GM12878 (cell line): Measurements from ENCODE around the gene SH3YL1. TPM values are rescaled to one million over a fixed set of nuclear protein-coding genes. Genes with fewer than 3 reads are reported as not detected.
A peak's percentile ranks its signal among the peaks of the same experiment; 100 is the strongest.

Experiments
- ATAC-seq: fragments of 200-7000 bp; cut with Tn5 transposase; 3 replicates; pipeline ENCODE4 v1.9.1; 2020; ENCODE audit warnings: mild to moderate bottlenecking, moderate library complexity
- Bru-seq: library from RNA; stranded (reverse); fragments of 400-500 nt; gene quantifications from one replicate; lab custom pipeline; 2021; lab: Mats Ljungman, UMichigan
- BruChase-seq, 2 experiments: library from RNA; stranded (reverse); fragments of 400-500 nt; gene quantifications; one replicate each; lab custom pipeline; 2021; lab: Mats Ljungman, UMichigan
- BruUV-seq: library from RNA; stranded (reverse); fragments of 400-500 nt; replicated peaks from 2 replicates; lab custom pipeline; 2021; lab: Mats Ljungman, UMichigan
- CTCF ChIA-PET: fragments of 300-600 bp; sonication (Branson Sonifier 250); formaldehyde crosslinking; extraction: SDS; loops from one replicate; lab custom pipeline; 2021; ENCODE audit warnings: inconsistent platforms; lab: Yijun Ruan, JAX
- POLR2A ChIA-PET: fragments of 350-600 bp; formaldehyde crosslinking; extraction: SDS; loops from one replicate; lab custom pipeline; 2021; ENCODE audit warnings: inconsistent platforms; lab: Charles Lee
- RAD21 ChIA-PET: fragments of 300-600 bp; sonication (Branson Sonifier 250); formaldehyde crosslinking; loops from one replicate; lab custom pipeline; 2023; ENCODE audit warnings: antibody characterized with exemption; ENCODE audit not compliant: unreplicated experiment; lab: Charles Lee
- SMC1A ChIA-PET: fragments of 300-600 bp; sonication (Branson Sonifier 250); formaldehyde crosslinking; loops from one replicate; lab custom pipeline; 2023; ENCODE audit not compliant: unreplicated experiment, uncharacterized antibody; lab: Charles Lee
- DNase-seq: peaks from one replicate; pipeline ENCODE4 v3.0.0-alpha.2; 2011; ENCODE audit warnings: low read depth, low spot score
- FAIRE-seq: peaks from 3 replicates; lab custom pipeline; 2011; peaks lifted over from hg19 to GRCh38; lab: Jason Lieb, UNC
- H2AFZ ChIP-seq: 2 replicates; pipeline ENCODE4 v1.6.0; 2011; ENCODE audit warnings: low read depth, low read length, control low read depth; ENCODE audit not compliant: control insufficient read depth
- H3K27ac ChIP-seq: 2 replicates; pipeline ENCODE4 v1.5.1; 2011; ENCODE audit warnings: control low read depth; ENCODE audit not compliant: control insufficient read depth, insufficient read depth
- H3K27me3 ChIP-seq, 2 experiments: replicated peaks in 1 of 2; 2 replicates each; pipeline versions ENCODE4 v1.6.0 to v1.6.1; 2011; ENCODE audit warnings: low read length in 1 of 2; ENCODE audit not compliant: control insufficient read depth in 2 of 2, insufficient read depth in 2 of 2
- H3K36me3 ChIP-seq, 2 experiments: 2 replicates each; pipeline ENCODE4 v1.5.1; 2011; ENCODE audit warnings: low read length in 1 of 2; ENCODE audit not compliant: control insufficient read depth in 2 of 2, insufficient read depth in 2 of 2
- H3K4me1 ChIP-seq: 2 replicates; pipeline ENCODE4 v1.6.1; 2011; ENCODE audit warnings: mild to moderate bottlenecking, low read length, moderate library complexity, mixed read lengths; ENCODE audit not compliant: control insufficient read depth, insufficient read depth
- H3K4me2 ChIP-seq: 2 replicates; pipeline ENCODE4 v1.6.0; 2011; ENCODE audit warnings: control low read depth; ENCODE audit not compliant: control insufficient read depth, insufficient read depth
- H3K4me3 ChIP-seq: fragments of 200-600 bp; sonication (generic); 2 replicates; pipeline ENCODE4 v1.5.1; 2016
- H3K79me2 ChIP-seq: 2 replicates; pipeline ENCODE4 v1.6.0; 2011; ENCODE audit warnings: low read length; ENCODE audit not compliant: control insufficient read depth, insufficient read depth
- H3K9ac ChIP-seq: 2 replicates; pipeline ENCODE4 v1.8.0; 2011; ENCODE audit warnings: low read length, control low read depth, mixed read lengths; ENCODE audit not compliant: control insufficient read depth, insufficient read depth
- H3K9me3 ChIP-seq: replicated peaks from 3 replicates; pipeline ENCODE4 v1.5.1; 2011; ENCODE audit warnings: mild to moderate bottlenecking, low read length; ENCODE audit not compliant: control insufficient read depth, insufficient read depth
- H4K20me1 ChIP-seq: 2 replicates; pipeline ENCODE4 v1.6.0; 2011; ENCODE audit not compliant: control insufficient read depth, insufficient read depth
- CHD4 ChIP-seq: fragments of 200-600 bp; sonication (generic); IDR thresholded peaks from 2 replicates; pipeline ENCODE4 v1.6.1; 2016; ENCODE audit warnings: mild to moderate bottlenecking
- E2F8 ChIP-seq: fragments of 450-650 bp; IDR thresholded peaks from 2 replicates; pipeline ENCODE4 v1.6.1; 2018; ENCODE audit warnings: mild to moderate bottlenecking, low read depth, moderate library complexity; ENCODE audit not compliant: partially characterized antibody
- FOXK2 ChIP-seq: fragments of 450-650 bp; IDR thresholded peaks from 2 replicates; pipeline ENCODE4 v1.6.1; 2017; ENCODE audit warnings: mild to moderate bottlenecking, moderate library complexity
- HDAC6 ChIP-seq: fragments of 200-600 bp; sonication (generic); IDR thresholded peaks from one replicate; pipeline ENCODE4 v1.8.0; 2017; ENCODE audit warnings: antibody characterized with exemption; ENCODE audit not compliant: unreplicated experiment
- IKZF1 ChIP-seq: fragments of 450-650 bp; conservative IDR thresholded peaks from 2 replicates; pipeline ENCODE4 v1.6.1; 2017; ENCODE audit warnings: antibody characterized with exemption, mild to moderate bottlenecking
- JUND ChIP-seq: IDR thresholded peaks from 2 replicates; pipeline ENCODE4 v1.6.1; 2012; ENCODE audit warnings: low read depth, mild to moderate bottlenecking, low read length, improper control_type of control experiment, moderate library complexity
- LARP7 ChIP-seq: fragments of 450-650 bp; IDR thresholded peaks from 2 replicates; pipeline ENCODE4 v1.6.1; 2017; ENCODE audit warnings: mild to moderate bottlenecking
- MAX ChIP-seq: IDR thresholded peaks from 2 replicates; pipeline ENCODE4 v1.6.1; 2012; ENCODE audit warnings: low read depth, low read length, improper control_type of control experiment
- MLLT1 ChIP-seq: fragments of 450-650 bp; IDR thresholded peaks from 2 replicates; pipeline ENCODE4 v1.6.1; 2016; ENCODE audit warnings: mild to moderate bottlenecking
- POLR2AphosphoS2 ChIP-seq: IDR thresholded peaks from 2 replicates; pipeline ENCODE4 v1.6.1; 2011; ENCODE audit warnings: low read depth, mild to moderate bottlenecking, low read length, improper control_type of control experiment, moderate library complexity
- RFX5 ChIP-seq: IDR thresholded peaks from 2 replicates; pipeline ENCODE4 v1.6.1; 2011; ENCODE audit warnings: low read depth, low read length, improper control_type of control experiment
- RUNX3 ChIP-seq: IDR thresholded peaks from 2 replicates; pipeline ENCODE4 v1.6.1; 2012; ENCODE audit warnings: low read length, inconsistent platforms
- SIX5 ChIP-seq: IDR thresholded peaks from 2 replicates; pipeline ENCODE4 v1.6.1; 2011; ENCODE audit warnings: mild to moderate bottlenecking, low read depth, low read length, moderate library complexity; ENCODE audit not compliant: severe bottlenecking
- SMAD5 ChIP-seq: IDR thresholded peaks from 2 replicates; pipeline ENCODE4 v1.6.1; 2016; ENCODE audit warnings: antibody characterized with exemption, low read depth
- SREBF1 ChIP-seq: IDR thresholded peaks from 2 replicates; pipeline ENCODE4 v1.6.1; 2012; ENCODE audit warnings: mild to moderate bottlenecking, low read length
- ZNF217 ChIP-seq: fragments of 450-650 bp; IDR thresholded peaks from 2 replicates; pipeline ENCODE4 v1.6.1; 2017; ENCODE audit warnings: antibody characterized with exemption, mild to moderate bottlenecking
- WGBS: methylation state at CpG from one replicate; pipeline ENCODE4 v1.1.6; 2016; ENCODE audit warnings: low lambda C conversion rate; ENCODE audit not compliant: insufficient replicate concordance, insufficient coverage; ENCODE audit errors: missing lambda C conversion rate; 5-methylcytosine and 5-hydroxymethylcytosine counted together
- in situ Hi-C: fragments of 300-500 bp; cut with MboI; formaldehyde crosslinking; loops from 9 replicates; pipeline ENCODE4 v1.14.3; 2018; ENCODE audit warnings: mixed read lengths
- intact Hi-C: fragments of 100-400 bp; cut with micrococcal nuclease; formaldehyde crosslinking; loops from one replicate; pipeline ENCODE4 v1.14.2; 2022; ENCODE audit not compliant: unreplicated experiment
- long read RNA-seq, 2 experiments: library from polyadenylated mRNA; unstranded; transcript quantifications; one replicate each; pipeline ENCODE4 v2.0.0, GENCODE V29; 2019 to 2020
- polyA minus RNA-seq, 3 experiments: library from RNA; depleted of rRNA, polyadenylated mRNA; stranded (reverse); fragments of >200 nt; gene quantifications; 2 replicates each; pipeline ENCODE4 v1.2.3, GENCODE V29; 2011
- polyA plus RNA-seq, 11 experiments: library from polyadenylated mRNA; depleted of rRNA in 4 of 11; unstranded in 6 of 11; stranded (reverse) in 5 of 11; fragments of >200 nt; fragmentation: Nextera tagmentation in 4 of 11; fragmentation: Illumina TruSeq in 1 of 11; extraction: Ambion mirVana in 4 of 11; extraction: Trizol in 1 of 11; gene quantifications; 1 replicate in 1 of 11; 2 replicates in 10 of 11; pipeline versions ENCODE4 v1.2.1 to v1.2.3, GENCODE V29; 2011 to 2016; ENCODE audit warnings: inconsistent platforms in 2 of 11, missing spikeins in 2 of 11, low read depth in 1 of 11
- total RNA-seq, 4 experiments: library from RNA; depleted of rRNA in 3 of 4; stranded (reverse); fragments of >200 nt in 3 of 4; fragmentation: Illumina TruSeq in 1 of 4; extraction: Trizol in 1 of 4; gene quantifications; 2 replicates each; pipeline versions ENCODE4 v1.2.1 to v1.2.3, GENCODE V29; 2013 to 2021

The SH3YL1 gene
- total RNA-seq (2013; cell fraction: nucleolus; rRNA removed) = 112 and 117 TPM in 2 replicates
- total RNA-seq (2014; rRNA removed) = 15.7 and 18.6 TPM in 2 replicates
- 17.2 and 20.8 TPM in 2 replicates for total RNA-seq (2014; rRNA removed; fragmentation: Illumina TruSeq; extraction: Trizol)
- total RNA-seq (2021) = 15.0 and 18.7 TPM in 2 replicates
- polyA plus RNA-seq (2011; ENCODE audit: low read depth) = 25.4 TPM
- 19.0 and 26.3 TPM in 2 replicates for polyA plus RNA-seq (2011; rRNA removed)
- 9.6 and 9.8 TPM in 2 replicates for polyA plus RNA-seq (2011; cell fraction: cytosol; rRNA removed)
- 45.6 and 46.9 TPM in 2 replicates for polyA plus RNA-seq (2011; cell fraction: nucleus; rRNA removed)
- 16.5 and 17.1 TPM in 2 replicates for polyA plus RNA-seq (2012)
- polyA plus RNA-seq (2014; fragmentation: Illumina TruSeq; extraction: Trizol) = 20.6 and 29.6 TPM in 2 replicates
- polyA plus RNA-seq (2014; fragmentation: Nextera tagmentation; extraction: Ambion mirVana) = 10 to 100 TPM; 13.7 to 15.4 TPM
- 20.5 and 22.4 TPM in 2 replicates for polyA plus RNA-seq (2014; rRNA removed)
- polyA plus RNA-seq (2016; fragmentation: Nextera tagmentation; extraction: Ambion mirVana) = 10 to 100 TPM; 12.2 to 13.2 TPM
- polyA minus RNA-seq (2011; rRNA and poly(A)+ RNA removed) = 15.6 and 22.6 TPM in 2 replicates
- 6.0 and 6.8 TPM in 2 replicates for polyA minus RNA-seq (2011; cell fraction: cytosol; rRNA and poly(A)+ RNA removed)
- 32.2 and 44.0 TPM in 2 replicates for polyA minus RNA-seq (2011; cell fraction: nucleus; rRNA and poly(A)+ RNA removed)
- percentile 67 among the genes with signal in this experiment for Bru-seq, nascent RNA
- percentile 67 among the genes with signal in this experiment for BruChase-seq, experiment 1, labeled RNA remaining after a 6-hour chase
- percentile 71 among the genes with signal in this experiment for BruChase-seq, experiment 2, labeled RNA remaining after a 2-hour chase
- long read RNA-seq, experiment 1, partial matches to known transcripts = 0 of 6 reads
- long read RNA-seq, experiment 1, other reads (novel, unspliced or antisense) = 6 of 6 reads
- long read RNA-seq, experiment 2, partial matches to known transcripts = 7 of 76 reads
- long read RNA-seq, experiment 2, other reads (novel, unspliced or antisense) = 65 of 76 reads

GRCh38 chr2:263774-264492, at the start of gene SH3YL1:
Gene SH3YL1, minus strand, starts transcription at chr2:264032. Its CDS starts 48 bp downstream, at chr2:263984.
- Histone ChIP-seq H3K4me3 (peak within 1 kb of the TSS; percentile 99), H3K27me3 (no peaks in the 10 kb centered on the region), H3K36me3 (no peaks in the 10 kb centered on the region), H3K79me2 (peaks cover 43% of the 10 kb centered on the region), H4K20me1 (no peaks in the 10 kb centered on the region), H3K9me3 (no peaks in the 10 kb centered on the region; the same call in 2 of the 3 replicates), H3K27ac (peak within 1 kb of the TSS; percentile 83), H3K4me1 (no peaks in the 10 kb centered on the region; the same call in 1 of the 2 replicates), H3K9ac (peak within 1 kb of the TSS; percentile 92), H2AFZ (peak within 1 kb of the TSS; percentile 97), H3K4me2 (peak within 1 kb of the TSS; percentile 83)
- WGBS = 6% methylated on average over 52 of the region's 77 CpGs
- ChIA-PET POLR2A (no interaction called here), SMC1A (no interaction called here), CTCF (no interaction called here), RAD21 (interaction anchor here (1.1 kb wide), 1 partner anchor 17 kb away, joined by 4 read pairs; no protein-coding TSS in a partner anchor)
- FAIRE-seq (no peak), ATAC-seq (peak; percentile 53), DNase-seq (no peak)
- no TSS peak for BruUV-seq
- intact Hi-C loops (no loop called here), in situ Hi-C loops (no loop called here)
- TF ChIP-seq MAX (0 out of 2 replicates have a peak, but pooled peaks have one; percentile 60), POLR2AphosphoS2 (no peak), RUNX3 (peak; percentile 64), RFX5 (no peak), E2F8 (no peak), IKZF1 (peak; percentile 30; the same call in 1 of the 2 replicates), MLLT1 (0 out of 2 replicates have a peak, but pooled peaks have one; percentile 49), CHD4 (no peak), HDAC6 (no peak), FOXK2 (no peak), LARP7 (peak; percentile 35; the same call in 1 of the 2 replicates), SMAD5 (no peak), ZNF217 (peak; percentile 38; the same call in 1 of the 2 replicates), SIX5 (no peak), SREBF1 (no peak), JUND (no peak)
